IMR-90 (cell line): ENCODE measurements around the gene GNAZ. TPM values are rescaled to one million over a fixed set of nuclear protein-coding genes. Genes with fewer than 3 reads are reported as not detected.

ENCODE experiments used
- ATAC-seq: fragments of 200-7000 bp; cut with Tn5 transposase; 2 replicates; pipeline ENCODE4 v1.9.1; 2020; ENCODE audit warnings: low read depth, mild to moderate bottlenecking, moderate library complexity
- BruUV-seq: library from RNA; stranded (reverse); fragments of 400-500 nt; replicated peaks from 2 replicates; lab custom pipeline; 2021; lab: Mats Ljungman, UMichigan
- CTCF ChIA-PET: fragments of 300-600 bp; formaldehyde crosslinking; extraction: SDS; loops from one replicate; lab custom pipeline; 2021; ENCODE audit warnings: antibody characterized with exemption; lab: Yijun Ruan, JAX
- POLR2A ChIA-PET: fragments of 300-600 bp; sonication (Branson Sonifier 250); formaldehyde crosslinking; loops from one replicate; lab custom pipeline; 2022; ENCODE audit warnings: antibody characterized with exemption; ENCODE audit not compliant: unreplicated experiment; lab: Charles Lee
- DNase-seq: peaks from one replicate; pipeline ENCODE4 v3.0.0; 2013
- H2AFZ ChIP-seq: replicated peaks from 2 replicates; pipeline ENCODE3; 2013; ENCODE audit warnings: low read length, mild to moderate bottlenecking; ENCODE audit not compliant: poor library complexity
- H2AK5ac ChIP-seq: 2 replicates; pipeline ENCODE4 v1.6.1; 2013; ENCODE audit warnings: low read depth, low read length, inconsistent platforms
- H2AK9ac ChIP-seq: replicated peaks from 2 replicates; pipeline ENCODE3; 2013; ENCODE audit warnings: mild to moderate bottlenecking, low read depth, low read length, moderate library complexity; ENCODE audit not compliant: poor library complexity
- H2BK120ac ChIP-seq: 2 replicates; pipeline ENCODE4 v1.6.1; 2013; ENCODE audit warnings: low read depth, low read length, inconsistent platforms
- H2BK15ac ChIP-seq: 3 replicates; pipeline ENCODE4 v1.6.1; 2013; ENCODE audit warnings: low read depth, low read length, inconsistent platforms
- H2BK20ac ChIP-seq: 2 replicates; pipeline ENCODE4 v1.6.1; 2013; ENCODE audit warnings: low read depth, mild to moderate bottlenecking, inconsistent platforms, low read length, moderate library complexity
- H2BK5ac ChIP-seq: 2 replicates; pipeline ENCODE4 v1.6.1; 2013; ENCODE audit warnings: mild to moderate bottlenecking, low read depth, low read length, inconsistent platforms; ENCODE audit not compliant: poor library complexity, severe bottlenecking
- H3K14ac ChIP-seq: replicated peaks from 2 replicates; pipeline ENCODE4 v1.6.1; 2013; ENCODE audit warnings: low read depth, low read length, inconsistent platforms
- H3K18ac ChIP-seq: 2 replicates; pipeline ENCODE4 v1.6.1; 2013; ENCODE audit warnings: low read depth, low read length, control low read depth
- H3K23ac ChIP-seq: 2 replicates; pipeline ENCODE4 v1.6.1; 2013; ENCODE audit warnings: low read depth, low read length, inconsistent platforms
- H3K27ac ChIP-seq: 2 replicates; pipeline ENCODE4 v1.5.1; 2013; ENCODE audit warnings: mild to moderate bottlenecking, control low read depth, low read length; ENCODE audit not compliant: insufficient read depth
- H3K27me3 ChIP-seq: 2 replicates; pipeline ENCODE4 v1.6.1; 2013; ENCODE audit warnings: low read length; ENCODE audit not compliant: control insufficient read depth, insufficient read depth
- H3K36me3 ChIP-seq: 2 replicates; pipeline ENCODE4 v1.6.1; 2013; ENCODE audit warnings: low read length, mixed read lengths; ENCODE audit not compliant: control insufficient read depth, insufficient read depth
- H3K4ac ChIP-seq: 2 replicates; pipeline ENCODE4 v1.6.1; 2013; ENCODE audit warnings: low read depth, low read length, inconsistent platforms
- H3K4me1 ChIP-seq: 2 replicates; pipeline ENCODE4 v1.6.1; 2013; ENCODE audit warnings: low read length, mixed read lengths; ENCODE audit not compliant: control insufficient read depth, insufficient read depth
- H3K4me2 ChIP-seq: 2 replicates; pipeline ENCODE4 v1.6.1; 2013; ENCODE audit warnings: low read depth, mild to moderate bottlenecking, control low read depth, low read length, moderate library complexity
- H3K4me3 ChIP-seq: 2 replicates; pipeline ENCODE4 v1.5.1; 2013; ENCODE audit warnings: low read depth, mild to moderate bottlenecking, control low read depth, low read length, moderate library complexity; ENCODE audit not compliant: insufficient read depth
- H3K56ac ChIP-seq: 2 replicates; pipeline ENCODE4 v1.6.1; 2013; ENCODE audit warnings: low read length, inconsistent platforms; ENCODE audit not compliant: insufficient read depth; ENCODE audit errors: extremely low read depth
- H3K79me1 ChIP-seq, 2 experiments: 2 replicates each; pipeline ENCODE4 v1.6.1; 2013; ENCODE audit warnings: low read length in 2 of 2, inconsistent platforms in 1 of 2, low read depth in 1 of 2
- H3K9ac ChIP-seq: 2 replicates; pipeline ENCODE4 v1.6.1; 2013; ENCODE audit warnings: low read depth, low read length, control low read depth
- H3K9me1 ChIP-seq: 2 replicates; pipeline ENCODE4 v1.6.1; 2013; ENCODE audit warnings: low read length, inconsistent platforms; ENCODE audit not compliant: insufficient read depth
- H3K9me3 ChIP-seq: 2 replicates; pipeline ENCODE4 v1.6.1; 2013; ENCODE audit warnings: low read length; ENCODE audit not compliant: control insufficient read depth, insufficient read depth
- H4K20me1 ChIP-seq: 2 replicates; pipeline ENCODE4 v1.6.1; 2013; ENCODE audit warnings: low read length, inconsistent platforms; ENCODE audit not compliant: insufficient read depth
- H4K5ac ChIP-seq: 2 replicates; pipeline ENCODE4 v1.6.1; 2013; ENCODE audit warnings: mild to moderate bottlenecking, low read depth, low read length, control low read depth
- H4K8ac ChIP-seq, 2 experiments: 2 replicates each; pipeline ENCODE4 v1.6.1; 2013; ENCODE audit warnings: low read depth in 2 of 2, low read length in 2 of 2, control low read depth in 1 of 2, inconsistent platforms in 1 of 2
- H4K91ac ChIP-seq: 2 replicates; pipeline ENCODE4 v1.6.1; 2013; ENCODE audit warnings: low read depth, low read length, inconsistent platforms; ENCODE audit not compliant: insufficient read depth
- CHD1 ChIP-seq: IDR thresholded peaks from 2 replicates; pipeline ENCODE4 v1.6.1; 2012; ENCODE audit warnings: low read depth, low read length, improper control_type of control experiment
- CTCF ChIP-seq: conservative IDR thresholded peaks from 2 replicates; pipeline ENCODE4 v1.5.1; 2012; ENCODE audit warnings: mild to moderate bottlenecking, low read depth, low read length, improper control_type of control experiment
- MAFK ChIP-seq: IDR thresholded peaks from 2 replicates; pipeline ENCODE4 v1.6.1; 2012; ENCODE audit warnings: low read depth, low read length, improper control_type of control experiment
- MAZ ChIP-seq: IDR thresholded peaks from 2 replicates; pipeline ENCODE4 v1.6.1; 2012; ENCODE audit warnings: low read depth, mild to moderate bottlenecking, low read length, improper control_type of control experiment, moderate library complexity, borderline replicate concordance
- NFE2L2 ChIP-seq: fragments of 150-350 bp; IDR thresholded peaks from 2 replicates; pipeline ENCODE4 v1.6.1; 2016; ENCODE audit warnings: low read depth, mild to moderate bottlenecking, low read length
- POLR2A ChIP-seq: IDR thresholded peaks from 2 replicates; pipeline ENCODE4 v1.6.1; 2012; ENCODE audit warnings: mild to moderate bottlenecking, low read depth, low read length
- RCOR1 ChIP-seq: IDR thresholded peaks from 2 replicates; pipeline ENCODE4 v1.6.1; 2012; ENCODE audit warnings: mild to moderate bottlenecking, low read length, improper control_type of control experiment; ENCODE audit not compliant: insufficient replicate concordance
- WGBS, 2 experiments: methylation state at CpG; one replicate each; pipeline versions ENCODE4 v1.1.5 to v1.1.7; 2013; ENCODE audit warnings: missing lambda C conversion rate in 2 of 2; ENCODE audit not compliant: insufficient read length in 1 of 2; ENCODE audit errors: extremely low coverage in 2 of 2; 5-methylcytosine and 5-hydroxymethylcytosine counted together
- dilution Hi-C: fragments of 300-500 bp; cut with HindIII; formaldehyde crosslinking; loops from one replicate; pipeline ENCODE4 v1.14.3; 2018; ENCODE audit warnings: low sequenced_read_pairs; ENCODE audit not compliant: unreplicated experiment
- in situ Hi-C: fragments of 300-500 bp; cut with MboI; formaldehyde crosslinking; loops from 3 replicates; pipeline ENCODE4 v1.14.3; 2019; ENCODE audit warnings: low sequenced_read_pairs, inconsistent platforms, mixed read lengths
- intact Hi-C: fragments of 100-400 bp; cut with micrococcal nuclease; formaldehyde crosslinking; loops from 2 replicates; pipeline ENCODE4 v1.10.0; 2022
- polyA plus RNA-seq, 3 experiments: library from polyadenylated mRNA; depleted of rRNA; stranded (reverse); fragments of >200 nt; gene quantifications; 2 replicates each; pipeline ENCODE4 v1.2.3, GENCODE V29; 2012; ENCODE audit warnings: low replicate concordance in 1 of 3
- total RNA-seq: library from RNA; depleted of rRNA; stranded (reverse); fragments of >200 nt; gene quantifications from 2 replicates; pipeline ENCODE4 v1.2.3, GENCODE V29; 2012

GNAZ gene
- total and polyA plus RNA-seq, 2 of the 4 experiments (the other 2 are of a cell fraction) = 1.5 to 2.5 TPM

- no TSS peak for BruUV-seq
- ATAC-seq (no peak), DNase-seq (no peak)
- Histone ChIP-seq H4K5ac (no peak overlapping the region), H3K4ac (no peak overlapping the region), H3K4me2 (no peak overlapping the region), H2BK20ac (no peak overlapping the region), H2AK9ac (no peak overlapping the region), H3K36me3 (no peaks in the 10 kb centered on the region), H2BK5ac (no peak overlapping the region), H3K56ac (no peak overlapping the region), H3K27ac (no peak overlapping the region), H3K18ac (no peak overlapping the region), H3K9me1 (no peaks in the 10 kb centered on the region), H3K4me1 (no peaks in the 10 kb centered on the region), H2AFZ (peak overlapping the region; percentile 53), H3K23ac (no peak overlapping the region), H3K14ac (no peak overlapping the region), H3K9ac (no peak overlapping the region), H4K8ac (no peak overlapping the region), H3K27me3 (no peaks in the 10 kb centered on the region; the same call in 1 of the 2 replicates), H4K91ac (no peak overlapping the region), H3K4me3 (no peak overlapping the region), H4K20me1 (no peaks in the 10 kb centered on the region; the same call in 1 of the 2 replicates), H2BK15ac (no peak overlapping the region), H3K9me3 (no peaks in the 10 kb centered on the region), H3K79me1 (no peaks in the 10 kb centered on the region), H2BK120ac (no peak overlapping the region), H2AK5ac (no peak overlapping the region)
- intact Hi-C loops = no loop called here
- 70% methylated on average over 3 of the region's 15 CpGs; no CpG with 5 or more reads in 1 of the 2 experiments for WGBS, 2 experiments
- in situ Hi-C loops = loop anchor here (10.0 kb wide), 1 partner anchor 265 kb away; no protein-coding TSS in a partner anchor
- ChIA-PET POLR2A (no interaction called here), CTCF (interaction anchor here (0.7 kb wide), 1 partner anchor 164 kb away, joined by 4 read pairs; no protein-coding TSS in a partner anchor)
- TF ChIP-seq MAZ = no peak
- TF ChIP-seq NFE2L2 = no peak
- no peak for TF ChIP-seq POLR2A
- TF ChIP-seq CHD1 = no peak
- TF ChIP-seq MAFK = no peak
- TF ChIP-seq RCOR1 = no peak
- no peak for TF ChIP-seq CTCF
- dilution Hi-C loops = no loop called here
Measured at GRCh38 chr22:23119494-23120414, 49.4 kb downstream of the GNAZ start.
